ENCODE measurements around the gene CASTOR1.

The CASTOR1 gene

DNA sequence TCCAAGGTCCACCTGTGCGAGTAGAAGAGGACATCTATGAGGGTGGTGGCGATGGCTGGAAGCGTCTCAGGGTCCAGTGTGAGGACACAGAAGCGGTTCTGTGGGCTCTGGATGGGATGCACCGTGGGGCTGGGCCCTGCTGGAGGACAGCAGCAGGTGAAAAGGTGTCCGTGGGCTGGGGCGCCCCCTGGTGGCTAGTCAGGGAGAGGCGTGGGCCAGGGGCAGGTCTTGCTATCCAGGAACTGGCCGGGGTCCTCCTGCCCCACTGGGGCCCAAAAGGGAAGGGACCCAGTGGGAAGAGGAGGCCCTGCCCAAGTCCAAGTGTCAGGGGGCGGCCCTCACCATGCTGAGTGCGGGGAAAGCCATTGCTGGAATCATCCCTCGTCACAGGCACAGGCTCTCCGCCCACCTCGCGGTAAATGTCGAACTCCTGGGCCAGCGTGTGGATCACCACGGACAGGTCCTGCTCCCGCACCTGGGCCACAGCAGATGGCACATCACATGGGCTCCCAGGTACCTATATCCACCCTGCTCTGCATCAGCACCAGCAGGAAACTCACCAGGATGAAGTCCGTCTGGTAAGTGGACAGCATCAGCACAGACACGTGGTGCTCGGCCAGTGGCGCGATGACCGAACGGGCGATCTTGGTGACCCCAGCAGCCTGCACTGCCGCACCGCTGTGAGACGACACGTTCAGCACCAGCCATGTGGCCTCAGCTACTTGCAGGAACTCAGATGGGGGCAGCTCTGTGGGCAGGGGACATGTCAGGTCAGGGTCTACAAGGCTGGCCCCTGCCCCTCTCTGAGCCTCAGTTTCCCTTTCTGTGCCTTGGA is 2.3 kb downstream of the CASTOR1 start:
- H3K4me3 ChIP-seq (ENCODE audit: low read length) = no peak overlapping the region
- H2AK5ac ChIP-seq (ENCODE audit: low read length) = no peak overlapping the region
- no peaks in the 10 kb centered on the region for H3K79me2 ChIP-seq (ENCODE audit: control insufficient read depth, insufficient read depth, low read length)
- H2BK5ac ChIP-seq (ENCODE audit: low read length) = no peak overlapping the region
- H3K79me1 ChIP-seq (ENCODE audit: low read length) = no peaks in the 10 kb centered on the region
- WGBS (ENCODE audit: extremely low coverage, insufficient coverage, low lambda C conversion rate) = no CpG with 5 or more reads among the region's 31 CpGs
- H4K5ac ChIP-seq (ENCODE audit: low read length) = no peak overlapping the region
- no peaks in the 10 kb centered on the region for H3K27me3 ChIP-seq (ENCODE audit: insufficient read depth, low read length, poor library complexity)
- H4K8ac ChIP-seq (ENCODE audit: low read depth, low read length) = no peak overlapping the region
- H3K4me1 ChIP-seq (ENCODE audit: control insufficient read depth, low read depth, low read length) = peaks cover 11% of the 10 kb centered on the region
- H3K56ac ChIP-seq (ENCODE audit: low read length) = no peak overlapping the region
- H3K23ac ChIP-seq (ENCODE audit: low read length) = no peak overlapping the region
- no peak overlapping the region for H3K4ac ChIP-seq (ENCODE audit: low read depth, low read length)
- no peak overlapping the region for H2BK120ac ChIP-seq (ENCODE audit: low read depth, low read length)
- H2BK15ac ChIP-seq (replicated peaks; ENCODE audit: low read depth) = no peak overlapping the region
- no peak overlapping the region for H3K18ac ChIP-seq (ENCODE audit: low read length)
- no peak overlapping the region for H3K9ac ChIP-seq (ENCODE audit: low read length)
- H3K4me2 ChIP-seq (ENCODE audit: low read length) = no peak overlapping the region
- H3K27ac ChIP-seq (ENCODE audit: low read depth, low read length) = no peak overlapping the region
- H3K36me3 ChIP-seq (ENCODE audit: control insufficient read depth, insufficient read depth, low read length) = no peaks in the 10 kb centered on the region
- DNase-seq = peak; percentile 73

DNA sequence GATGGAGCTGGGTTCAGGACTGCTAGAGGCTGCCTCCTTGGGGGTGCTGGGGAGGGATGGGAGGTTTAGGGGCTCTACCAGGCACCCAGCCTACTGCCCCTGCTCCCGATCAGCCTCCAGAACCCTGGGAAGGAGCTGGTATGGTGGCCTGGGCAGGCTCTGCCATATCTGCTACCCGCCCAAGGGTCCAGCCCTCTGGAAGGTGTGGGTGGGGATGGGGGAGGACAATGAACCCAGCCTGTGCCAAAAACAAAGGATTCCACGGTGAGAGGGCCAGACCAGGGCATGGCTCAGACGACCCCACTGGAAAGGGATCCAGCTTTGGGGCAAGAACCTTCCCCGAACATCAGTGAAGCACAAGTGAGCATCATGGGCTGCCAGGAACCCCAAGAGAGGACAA is 3.0 kb downstream of the CASTOR1 start:
- WGBS (ENCODE audit: extremely low coverage, insufficient coverage, low lambda C conversion rate) = no CpG with 5 or more reads among the region's 5 CpGs

DNA sequence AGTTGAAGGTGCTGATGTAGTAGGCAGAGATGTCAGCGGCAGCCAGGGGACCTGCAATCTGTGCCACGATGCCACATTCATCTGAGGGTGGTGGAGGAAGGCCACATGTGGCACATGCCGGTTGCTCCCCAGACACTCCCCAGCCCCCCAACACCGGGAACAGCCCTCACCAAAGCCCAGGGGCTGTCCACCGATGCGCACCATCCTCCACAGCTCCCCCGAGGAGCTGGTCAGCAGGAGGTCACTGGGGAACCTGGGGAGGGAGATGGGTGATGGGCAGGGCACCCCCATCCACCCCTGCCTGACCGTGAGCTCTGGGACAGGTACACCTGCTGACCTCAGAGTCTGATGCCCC is 3.5 kb downstream of the CASTOR1 start:
- DNase-seq = no peak
- Histone ChIP-seq H3K79me2 (ENCODE audit: control insufficient read depth, insufficient read depth, low read length) (no peaks in the 10 kb centered on the region), H3K79me1 (ENCODE audit: low read length) (no peaks in the 10 kb centered on the region), H3K18ac (ENCODE audit: low read length) (no peak overlapping the region), H3K4me3 (ENCODE audit: low read length) (no peak overlapping the region), H2BK120ac (ENCODE audit: low read depth, low read length) (no peak overlapping the region), H2BK15ac (replicated peaks; ENCODE audit: low read depth) (no peak overlapping the region), H4K5ac (ENCODE audit: low read length) (no peak overlapping the region), H3K23ac (ENCODE audit: low read length) (no peak overlapping the region), H3K4ac (ENCODE audit: low read depth, low read length) (no peak overlapping the region), H3K9ac (ENCODE audit: low read length) (no peak overlapping the region), H3K36me3 (ENCODE audit: control insufficient read depth, insufficient read depth, low read length) (no peaks in the 10 kb centered on the region), H3K4me1 (ENCODE audit: control insufficient read depth, low read depth, low read length) (peaks cover 11% of the 10 kb centered on the region), H3K27me3 (ENCODE audit: insufficient read depth, low read length, poor library complexity) (no peaks in the 10 kb centered on the region), H3K27ac (ENCODE audit: low read depth, low read length) (no peak overlapping the region), H2BK5ac (ENCODE audit: low read length) (no peak overlapping the region), H3K56ac (ENCODE audit: low read length) (no peak overlapping the region), H3K4me2 (ENCODE audit: low read length) (no peak overlapping the region), H2AK5ac (ENCODE audit: low read length) (no peak overlapping the region), H4K8ac (ENCODE audit: low read depth, low read length) (no peak overlapping the region)
- no CpG with 5 or more reads among the region's 8 CpGs for WGBS (ENCODE audit: extremely low coverage, insufficient coverage, low lambda C conversion rate)

More for the DNA sequence above, 3.0 kb downstream of the CASTOR1 start:
- Histone ChIP-seq H3K27ac (ENCODE audit: low read depth, low read length) (no peak overlapping the region), H4K8ac (ENCODE audit: low read depth, low read length) (no peak overlapping the region), H3K4ac (ENCODE audit: low read depth, low read length) (no peak overlapping the region), H3K4me1 (ENCODE audit: control insufficient read depth, low read depth, low read length) (peaks cover 11% of the 10 kb centered on the region), H3K23ac (ENCODE audit: low read length) (no peak overlapping the region), H3K18ac (ENCODE audit: low read length) (no peak overlapping the region), H3K36me3 (ENCODE audit: control insufficient read depth, insufficient read depth, low read length) (no peaks in the 10 kb centered on the region), H2BK5ac (ENCODE audit: low read length) (no peak overlapping the region), H4K5ac (ENCODE audit: low read length) (no peak overlapping the region), H3K79me1 (ENCODE audit: low read length) (no peaks in the 10 kb centered on the region), H3K79me2 (ENCODE audit: control insufficient read depth, insufficient read depth, low read length) (no peaks in the 10 kb centered on the region), H3K4me3 (ENCODE audit: low read length) (no peak overlapping the region), H3K27me3 (ENCODE audit: insufficient read depth, low read length, poor library complexity) (no peaks in the 10 kb centered on the region), H3K4me2 (ENCODE audit: low read length) (no peak overlapping the region), H2BK15ac (replicated peaks; ENCODE audit: low read depth) (no peak overlapping the region), H2BK120ac (ENCODE audit: low read depth, low read length) (no peak overlapping the region), H3K9ac (ENCODE audit: low read length) (no peak overlapping the region), H3K56ac (ENCODE audit: low read length) (no peak overlapping the region), H2AK5ac (ENCODE audit: low read length) (no peak overlapping the region)
- no peak for DNase-seq

DNA sequence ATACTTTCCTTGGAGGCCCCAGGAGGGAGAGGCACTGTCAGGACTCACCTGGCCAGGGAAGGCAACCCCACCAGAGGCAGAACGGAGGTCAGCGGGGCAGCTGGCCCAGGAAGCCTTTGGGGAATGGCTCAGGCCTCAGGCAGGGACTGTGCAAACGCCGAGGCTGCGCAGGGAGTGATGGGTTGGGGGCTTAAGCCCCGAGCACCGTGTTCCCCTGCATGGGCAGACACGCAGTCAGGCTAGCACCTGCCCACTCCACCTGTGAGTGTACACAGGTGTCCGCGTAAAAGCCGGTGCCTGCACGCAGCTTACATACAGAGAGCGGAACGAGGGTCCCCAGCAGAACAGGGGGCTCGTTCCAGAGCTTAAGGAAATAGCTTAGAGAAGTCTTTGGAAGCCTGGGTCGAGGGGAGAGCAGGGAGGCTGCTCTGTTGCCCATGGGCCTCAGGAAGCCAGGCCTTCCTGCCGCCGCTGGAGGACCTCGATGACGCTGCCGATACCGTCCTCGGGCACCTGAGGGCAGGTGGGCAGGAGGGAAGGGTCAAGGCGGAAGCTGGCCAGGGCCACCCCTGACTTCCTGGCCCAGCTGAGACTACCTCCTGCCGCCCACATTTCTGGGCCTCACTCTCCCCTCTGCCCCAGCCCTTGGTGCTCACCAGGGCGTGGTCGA is 4.0 kb downstream of the CASTOR1 start:
- no CpG with 5 or more reads among the region's 27 CpGs for WGBS (ENCODE audit: extremely low coverage, insufficient coverage, low lambda C conversion rate)
- Histone ChIP-seq H2BK120ac (ENCODE audit: low read depth, low read length) (no peak overlapping the region), H3K79me2 (ENCODE audit: control insufficient read depth, insufficient read depth, low read length) (no peaks in the 10 kb centered on the region), H3K9ac (ENCODE audit: low read length) (no peak overlapping the region), H3K4me3 (ENCODE audit: low read length) (no peak overlapping the region), H2BK15ac (replicated peaks; ENCODE audit: low read depth) (no peak overlapping the region), H3K56ac (ENCODE audit: low read length) (no peak overlapping the region), H4K8ac (ENCODE audit: low read depth, low read length) (no peak overlapping the region), H3K4me2 (ENCODE audit: low read length) (no peak overlapping the region), H3K27ac (ENCODE audit: low read depth, low read length) (no peak overlapping the region), H2AK5ac (ENCODE audit: low read length) (no peak overlapping the region), H2BK5ac (ENCODE audit: low read length) (no peak overlapping the region), H4K5ac (ENCODE audit: low read length) (no peak overlapping the region), H3K4me1 (ENCODE audit: control insufficient read depth, low read depth, low read length) (peaks cover 9% of the 10 kb centered on the region), H3K79me1 (ENCODE audit: low read length) (no peaks in the 10 kb centered on the region), H3K18ac (ENCODE audit: low read length) (no peak overlapping the region), H3K4ac (ENCODE audit: low read depth, low read length) (no peak overlapping the region), H3K23ac (ENCODE audit: low read length) (no peak overlapping the region), H3K27me3 (ENCODE audit: insufficient read depth, low read length, poor library complexity) (no peaks in the 10 kb centered on the region), H3K36me3 (ENCODE audit: control insufficient read depth, insufficient read depth, low read length) (no peaks in the 10 kb centered on the region)
- no peak for DNase-seq

DNA sequence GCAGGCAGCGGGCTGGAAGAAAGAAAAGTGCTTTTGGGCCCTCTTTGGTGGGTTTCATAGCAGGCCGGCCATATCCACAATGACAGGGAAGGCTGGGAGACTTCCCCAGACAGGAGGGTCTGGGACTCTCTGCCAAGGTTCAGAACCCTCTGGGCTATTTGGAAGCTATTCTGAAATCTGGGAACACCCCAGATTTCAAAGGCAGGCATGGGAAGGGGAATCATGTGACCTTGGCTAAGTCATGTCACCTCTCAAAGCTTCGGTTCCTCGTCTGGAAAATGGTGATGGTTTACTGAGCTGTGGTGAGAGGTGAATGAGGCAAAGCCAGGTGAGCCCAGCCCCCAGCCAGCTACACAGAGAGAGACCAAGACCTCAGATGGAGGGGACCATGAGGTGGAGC is 4.6 kb downstream of the CASTOR1 start:
- no peaks in the 10 kb centered on the region for H3K27me3 ChIP-seq (ENCODE audit: insufficient read depth, low read length, poor library complexity)
- H3K27ac ChIP-seq (ENCODE audit: low read depth, low read length) = no peak overlapping the region
- H4K8ac ChIP-seq (ENCODE audit: low read depth, low read length) = no peak overlapping the region
- H4K5ac ChIP-seq (ENCODE audit: low read length) = no peak overlapping the region
- no peak overlapping the region for H2BK15ac ChIP-seq (replicated peaks; ENCODE audit: low read depth)
- DNase-seq = no peak
- H3K4ac ChIP-seq (ENCODE audit: low read depth, low read length) = no peak overlapping the region
- H3K4me2 ChIP-seq (ENCODE audit: low read length) = no peak overlapping the region
- no CpG with 5 or more reads among the region's 4 CpGs for WGBS (ENCODE audit: extremely low coverage, insufficient coverage, low lambda C conversion rate)
- H3K79me2 ChIP-seq (ENCODE audit: control insufficient read depth, insufficient read depth, low read length) = no peaks in the 10 kb centered on the region
- no peak overlapping the region for H3K56ac ChIP-seq (ENCODE audit: low read length)
- no peak overlapping the region for H2AK5ac ChIP-seq (ENCODE audit: low read length)
- H3K36me3 ChIP-seq (ENCODE audit: control insufficient read depth, insufficient read depth, low read length) = no peaks in the 10 kb centered on the region
- no peaks in the 10 kb centered on the region for H3K79me1 ChIP-seq (ENCODE audit: low read length)
- no peak overlapping the region for H3K4me3 ChIP-seq (ENCODE audit: low read length)
- H3K23ac ChIP-seq (ENCODE audit: low read length) = no peak overlapping the region
- H3K4me1 ChIP-seq (ENCODE audit: control insufficient read depth, low read depth, low read length) = peaks cover 6% of the 10 kb centered on the region
- H3K18ac ChIP-seq (ENCODE audit: low read length) = no peak overlapping the region
- H2BK5ac ChIP-seq (ENCODE audit: low read length) = no peak overlapping the region
- no peak overlapping the region for H3K9ac ChIP-seq (ENCODE audit: low read length)
- H2BK120ac ChIP-seq (ENCODE audit: low read depth, low read length) = no peak overlapping the region

Data from mesendoderm (in vitro differentiated cells).